Measurements from ENCODE around the gene FBN1. TPM values are rescaled to one million over a fixed set of nuclear protein-coding genes. Genes with fewer than 3 reads are reported as not detected.
A peak's percentile ranks its signal among the peaks of the same experiment; 100 is the strongest.

Gene FBN1
- total RNA-seq, 4 donors from 2014 or later, result 17.6 to 106 (median 31.2) TPM

DNA sequence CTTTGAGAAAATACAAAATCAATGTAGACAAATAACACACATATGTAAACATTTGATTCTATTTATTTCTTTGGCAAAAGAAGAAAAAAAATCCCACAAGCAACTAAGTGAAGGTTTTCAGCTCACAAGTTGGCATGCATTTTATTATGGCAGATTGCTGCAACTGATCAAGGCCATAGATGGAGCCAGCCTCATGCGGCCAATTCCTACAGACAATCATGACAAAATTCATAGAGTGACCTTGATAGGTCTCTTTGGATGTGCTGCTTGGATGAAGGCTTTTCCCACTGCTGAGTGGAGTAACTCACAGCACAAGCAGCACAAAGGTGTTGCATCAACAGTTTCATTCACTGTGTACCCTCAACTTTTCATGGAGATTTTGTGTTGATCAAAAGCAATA is 22.1 kb downstream of the FBN1 start:
- in situ Hi-C loops (cut with MboI; ENCODE audit: low pct_ligation_motif_present in 1 of 4, low pct_unique_long_range_greater_than_20kb in 1 of 4, low sequenced_read_pairs in 3 of 4), result no loop called here
- H3K9me3 ChIP-seq, result no peaks in the 10 kb centered on the region
- no peak overlapping the region for H3K4me3 ChIP-seq
- no peaks in the 10 kb centered on the region for H3K27me3 ChIP-seq
- TF ChIP-seq POLR2AphosphoS5 (IDR thresholded peaks at IDR 0.05), result no peak
- no peak for TF ChIP-seq POLR2A (IDR thresholded peaks at IDR 0.05)
- TF ChIP-seq EP300 (IDR thresholded peaks at IDR 0.05; ENCODE audit: low read depth), result no peak
- no peak for TF ChIP-seq CTCF (IDR thresholded peaks at IDR 0.05)
- no peaks in the 10 kb centered on the region for H3K36me3 ChIP-seq
- no peak overlapping the region for H3K27ac ChIP-seq
- intact Hi-C loops (cut with DNase I; ENCODE audit: low total_unique reads), result no loop called here
- no peak for DNase-seq
- WGBS, 2 donors (ENCODE audit: low coverage in 1 of 2), result 96 to 100% methylated on average over 1 of the region's 1 CpG
- no peaks in the 10 kb centered on the region for H3K4me1 ChIP-seq

DNA sequence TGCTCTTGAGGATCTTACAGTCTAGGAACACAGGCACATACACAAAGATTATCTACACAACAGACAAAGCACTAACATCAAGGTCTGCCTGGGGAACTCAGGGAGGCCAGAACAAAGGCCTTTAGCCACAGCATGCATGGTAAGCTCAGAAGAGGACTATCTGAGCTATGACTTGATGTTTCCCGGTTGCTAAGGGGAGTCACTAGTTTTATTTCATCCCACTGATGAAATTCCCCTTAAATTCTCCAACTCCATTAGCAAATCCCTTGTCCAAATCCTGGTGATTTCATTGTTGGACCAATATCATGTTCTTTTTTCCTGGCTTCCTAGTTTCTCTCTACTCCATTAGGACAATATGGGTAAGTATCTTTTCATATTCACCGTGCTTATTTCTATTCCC is 23.3 kb downstream of the FBN1 start:
- Histone ChIP-seq H3K27me3 (no peaks in the 10 kb centered on the region), H3K36me3 (no peaks in the 10 kb centered on the region), H3K4me1 (no peaks in the 10 kb centered on the region), H3K27ac (no peak overlapping the region), H3K9me3 (no peaks in the 10 kb centered on the region), H3K4me3 (no peak overlapping the region)
- intact Hi-C loops (cut with DNase I; ENCODE audit: low total_unique reads) (no loop called here), in situ Hi-C loops (cut with MboI; ENCODE audit: low pct_ligation_motif_present in 1 of 4, low pct_unique_long_range_greater_than_20kb in 1 of 4, low sequenced_read_pairs in 3 of 4) (no loop called here)
- no peak for TF ChIP-seq EP300 (IDR thresholded peaks at IDR 0.05; ENCODE audit: low read depth)
- no peak for TF ChIP-seq POLR2A (IDR thresholded peaks at IDR 0.05)
- 82 to 87% methylated on average over 2 of the region's 2 CpGs for WGBS, 2 donors (ENCODE audit: low coverage in 1 of 2)
- no peak for DNase-seq

DNA sequence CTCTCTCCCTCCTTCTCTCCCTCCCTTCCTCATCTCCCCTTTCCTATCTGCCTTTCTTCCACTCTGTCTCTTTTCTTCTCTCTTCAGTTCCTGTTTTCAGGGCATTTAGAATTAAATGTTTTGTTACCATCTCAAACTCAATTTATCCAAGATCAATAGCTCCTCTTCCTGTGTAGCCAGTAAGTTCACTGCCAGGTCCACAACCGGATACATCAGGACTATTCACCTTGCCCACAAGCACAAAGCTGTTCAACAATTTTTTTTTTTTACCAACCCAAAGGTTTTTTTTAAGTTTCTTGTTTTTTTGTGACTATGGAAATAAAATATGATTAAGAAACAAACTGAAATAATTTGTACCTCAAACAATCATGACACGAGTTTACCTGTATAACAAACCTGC is 26.1 kb downstream of the FBN1 start:
- Histone ChIP-seq H3K27ac (no peak overlapping the region), H3K36me3 (no peaks in the 10 kb centered on the region), H3K4me1 (no peaks in the 10 kb centered on the region), H3K9me3 (no peaks in the 10 kb centered on the region), H3K27me3 (no peaks in the 10 kb centered on the region), H3K4me3 (no peak overlapping the region)
- 75 to 81% methylated on average over 2 of the region's 2 CpGs for WGBS, 2 donors (ENCODE audit: low coverage in 1 of 2)
- DNase-seq, result no peak
- TF ChIP-seq EP300 (IDR thresholded peaks at IDR 0.05; ENCODE audit: low read depth) (no peak), POLR2A (IDR thresholded peaks at IDR 0.05) (no peak), POLR2AphosphoS5 (IDR thresholded peaks at IDR 0.05) (no peak), CTCF (IDR thresholded peaks at IDR 0.05) (no peak)
- intact Hi-C loops (cut with DNase I; ENCODE audit: low total_unique reads) (no loop called here), in situ Hi-C loops (cut with MboI; ENCODE audit: low pct_ligation_motif_present in 1 of 4, low pct_unique_long_range_greater_than_20kb in 1 of 4, low sequenced_read_pairs in 3 of 4) (no loop called here)

DNA sequence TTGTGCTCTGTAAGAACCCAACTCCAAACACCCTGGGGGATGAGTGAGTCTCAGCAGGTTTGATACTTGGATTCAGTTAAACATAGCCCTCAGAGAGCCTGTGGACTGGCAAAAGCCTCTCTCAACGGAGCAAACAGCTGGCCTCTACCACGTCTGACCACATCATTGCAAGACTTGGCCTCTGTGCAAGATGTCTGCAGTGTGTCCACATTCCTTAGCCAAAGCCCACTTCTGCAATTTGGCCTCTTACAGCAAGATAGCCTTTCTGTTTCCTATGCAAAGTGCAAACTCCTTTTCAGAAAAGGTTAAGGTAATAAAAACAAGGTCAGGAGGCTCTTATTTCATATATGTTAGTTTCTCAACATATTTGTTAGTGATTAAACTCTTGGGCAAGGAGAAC is 27.9 kb downstream of the FBN1 start:
- in situ Hi-C loops (cut with MboI; ENCODE audit: low pct_ligation_motif_present in 1 of 4, low pct_unique_long_range_greater_than_20kb in 1 of 4, low sequenced_read_pairs in 3 of 4) (no loop called here), intact Hi-C loops (cut with DNase I; ENCODE audit: low total_unique reads) (no loop called here)
- H3K27me3 ChIP-seq, result no peaks in the 10 kb centered on the region
- H3K27ac ChIP-seq, result peak overlapping the region; percentile 12 to 29 (median 20)
- H3K4me3 ChIP-seq, result no peak overlapping the region
- no peaks in the 10 kb centered on the region for H3K4me1 ChIP-seq
- 50 to 54% methylated on average over 2 of the region's 2 CpGs for WGBS, 2 donors (ENCODE audit: low coverage in 1 of 2)
- DNase-seq, result peak; percentile 18
- TF ChIP-seq POLR2AphosphoS5 (IDR thresholded peaks at IDR 0.05) (peak in 2 of 3 donors; percentile 24 to 43), CTCF (IDR thresholded peaks at IDR 0.05) (no peak), POLR2A (IDR thresholded peaks at IDR 0.05) (no peak)
- no peaks in the 10 kb centered on the region for H3K36me3 ChIP-seq
- no peaks in the 10 kb centered on the region for H3K9me3 ChIP-seq

DNA sequence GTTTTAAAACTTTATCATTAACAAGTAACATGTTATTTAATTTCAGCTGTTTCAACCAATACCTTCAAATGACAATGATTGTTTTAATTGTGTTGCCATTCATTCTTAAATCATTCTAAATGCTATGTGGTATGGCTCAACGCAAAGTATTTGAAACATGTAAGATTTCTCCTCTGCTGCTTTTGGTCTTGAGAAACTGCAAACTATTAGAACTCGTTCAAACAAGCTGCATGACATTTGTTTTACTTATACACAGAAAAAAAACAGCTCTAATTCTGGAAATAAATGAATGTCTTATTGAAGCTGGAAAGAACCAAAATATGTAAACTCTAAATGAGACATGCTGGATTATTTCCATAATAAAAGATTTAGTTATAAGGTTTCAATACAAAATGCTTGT is 29.3 kb downstream of the FBN1 start:
- in situ Hi-C loops (cut with MboI; ENCODE audit: low pct_ligation_motif_present in 1 of 4, low pct_unique_long_range_greater_than_20kb in 1 of 4, low sequenced_read_pairs in 3 of 4), result no loop called here
- H3K27ac ChIP-seq, result no peak overlapping the region
- no peak for DNase-seq
- H3K27me3 ChIP-seq, result no peaks in the 10 kb centered on the region
- H3K4me3 ChIP-seq, result no peak overlapping the region
- no peaks in the 10 kb centered on the region for H3K9me3 ChIP-seq
- no peaks in the 10 kb centered on the region for H3K36me3 ChIP-seq
- H3K4me1 ChIP-seq, result no peaks in the 10 kb centered on the region
- 55 to 73% methylated on average over 2 of the region's 2 CpGs for WGBS, 2 donors (ENCODE audit: low coverage in 1 of 2)
- TF ChIP-seq POLR2AphosphoS5 (IDR thresholded peaks at IDR 0.05) (no peak), EP300 (IDR thresholded peaks at IDR 0.05; ENCODE audit: low read depth) (no peak), POLR2A (IDR thresholded peaks at IDR 0.05) (no peak), CTCF (IDR thresholded peaks at IDR 0.05) (no peak)
- intact Hi-C loops (cut with DNase I; ENCODE audit: low total_unique reads), result no loop called here
